ENCODE data around the gene COL2A1. TPM values are rescaled to one million over a fixed set of nuclear protein-coding genes. Genes with fewer than 3 reads are reported as not detected.

The COL2A1 gene
- total and polyA plus RNA-seq, 9 of the 15 experiments (the other 6 are each of a cell fraction or from before 2014, with no cell fraction given), result 0.46 TPM; not detected in 8

DNA sequence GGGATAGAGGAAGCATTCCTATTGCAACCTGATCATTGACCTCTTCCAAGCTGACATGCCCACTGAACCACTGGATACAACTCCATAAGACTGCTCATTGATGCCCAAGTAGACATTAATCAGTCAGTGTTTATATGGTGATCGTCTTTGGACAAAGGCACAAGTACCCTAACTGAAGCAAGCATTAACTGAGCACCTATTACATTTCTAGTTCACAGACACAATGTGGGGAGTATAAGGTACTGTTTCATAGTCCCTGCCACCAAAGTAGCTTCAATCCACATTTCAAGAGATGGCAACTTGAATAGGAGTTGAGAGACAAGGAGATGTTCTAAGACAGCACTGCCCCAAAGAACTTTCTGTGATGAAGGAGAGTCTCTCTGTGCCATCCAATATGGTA lies 10.9 kb upstream of the COL2A1 start:
- H3K27me3 ChIP-seq (ENCODE audit: control insufficient read depth in 2 of 2, insufficient read depth in 2 of 2, low read length in 2 of 2), result peaks cover 60 to 67% of the 10 kb centered on the region in 2 experiments
- no peak overlapping the region for H3K4me2 ChIP-seq (ENCODE audit: insufficient read depth, low read length)
- no peaks in the 10 kb centered on the region for H3K79me2 ChIP-seq (ENCODE audit: control insufficient read depth, insufficient read depth, low read length)
- no peaks in the 10 kb centered on the region for H3K36me3 ChIP-seq (ENCODE audit: control insufficient read depth, insufficient read depth, low read length)
- FAIRE-seq, result no peak
- peak; percentile 13 for TF ChIP-seq RBM25 (IDR thresholded peaks at IDR 0.05; ENCODE audit: low read depth, low read length, severe bottlenecking)
- TF ChIP-seq WHSC1 (IDR thresholded peaks at IDR 0.05; ENCODE audit: low read length), result no peak
- in situ Hi-C loops (cut with MboI) (no loop called here), intact Hi-C loops (cut with micrococcal nuclease) (no loop called here)
- no peak overlapping the region for H3K4me3 ChIP-seq
- no peaks in the 10 kb centered on the region for H3K9me1 ChIP-seq (ENCODE audit: control insufficient read depth, insufficient read depth, low read length)
- no peak overlapping the region for H3K9ac ChIP-seq (ENCODE audit: insufficient read depth in 1 of 2, low read depth in 2 of 2, low read length in 2 of 2)
- WGBS (ENCODE audit: insufficient coverage, low coverage, missing lambda C conversion rate), result 0% methylated on average over 1 of the region's 1 CpG
- no peak overlapping the region for H3K27ac ChIP-seq (ENCODE audit: extremely low read depth, low read depth, low read length)
- no TSS peak for BruUV-seq (replicated peaks)
- ChIA-PET CTCF (ENCODE audit: low intra/inter-chr PET ratio) (no interaction called here), POLR2A (interaction anchor here (0.8 to 1.8 kb wide), 4 partner anchors 9 to 104 kb away, joined by 3 to 6 read pairs (median 4); partner anchors contain the start of gene PFKM)
- H2AFZ ChIP-seq (ENCODE audit: low read depth, low read length), result no peak overlapping the region
- no peaks in the 10 kb centered on the region for H3K4me1 ChIP-seq (replicated peaks in 1 of 2; ENCODE audit: control insufficient read depth in 2 of 2, insufficient read depth in 2 of 2, low read length in 2 of 2)
- no peaks in the 10 kb centered on the region; the same call in 1 of the 2 replicates for H4K20me1 ChIP-seq (replicated peaks; ENCODE audit: control insufficient read depth, insufficient read depth, low read length)
- no peaks in the 10 kb centered on the region for H3K9me3 ChIP-seq (replicated peaks; ENCODE audit: control insufficient read depth, insufficient read depth, low read depth, low read length)
- DNase-seq (ENCODE audit: extremely low read depth in 1 of 4, low spot score in 3 of 4), result no peak
- ATAC-seq, result no peak

DNA sequence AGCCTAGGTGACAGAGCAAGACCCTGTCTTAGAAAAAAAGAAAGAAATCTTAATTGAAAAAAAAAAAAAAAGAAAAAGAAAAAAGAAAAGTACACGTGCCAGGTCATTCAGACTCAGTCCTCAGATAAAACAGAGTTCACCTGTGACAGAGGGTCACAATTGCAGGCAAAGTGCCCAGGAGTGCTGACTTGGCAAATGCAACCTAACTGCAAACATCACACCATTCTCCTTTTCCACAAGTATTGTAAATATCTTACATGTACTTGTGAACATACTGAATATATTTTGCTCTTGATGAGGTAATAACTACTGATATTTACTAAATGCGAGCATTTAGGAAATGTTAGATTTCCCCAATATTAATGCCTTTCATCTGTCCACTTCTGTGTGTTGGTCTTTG lies 9.0 kb upstream of the COL2A1 start:
- no peak for TF ChIP-seq PTRF (tag; IDR thresholded peaks at IDR 0.05)
- no peak for TF ChIP-seq ZBTB12 (CRISPR knock-in tag; IDR thresholded peaks at IDR 0.05)
- TF ChIP-seq ASH1L (IDR thresholded peaks at IDR 0.05; ENCODE audit: borderline replicate concordance, low read depth, partially characterized antibody), result no peak
- peak; percentile 93 for TF ChIP-seq ZNF316 (IDR thresholded peaks at IDR 0.05)
- peak; percentile 85 for TF ChIP-seq C11orf30 (IDR thresholded peaks at IDR 0.05; ENCODE audit: low read depth)
- TF ChIP-seq MAFK (IDR thresholded peaks at IDR 0.05; ENCODE audit: low read length), result peak; percentile 86
- peak; percentile 85 for TF ChIP-seq MAFG (tag; conservative IDR thresholded peaks at IDR 0.05)
- TF ChIP-seq MAFF (IDR thresholded peaks at IDR 0.05; ENCODE audit: low read length), result peak; percentile 81
- TF ChIP-seq TCF3 (CRISPR knock-in tag; IDR thresholded peaks at IDR 0.05), result no peak
- H3K4me3 ChIP-seq, result no peak overlapping the region
- FAIRE-seq (no peak), ATAC-seq (no peak), DNase-seq (ENCODE audit: extremely low read depth in 1 of 4, low spot score in 3 of 4) (no peak)
- H3K36me3 ChIP-seq (ENCODE audit: control insufficient read depth, insufficient read depth, low read length), result no peaks in the 10 kb centered on the region
- no peaks in the 10 kb centered on the region for H3K9me1 ChIP-seq (ENCODE audit: control insufficient read depth, insufficient read depth, low read length)
- 0% methylated on average over 2 of the region's 2 CpGs for WGBS (ENCODE audit: insufficient coverage, low coverage, missing lambda C conversion rate)
- in situ Hi-C loops (cut with MboI), result no loop called here
- no peak overlapping the region for H3K27ac ChIP-seq (ENCODE audit: extremely low read depth, low read depth, low read length)
- peaks cover 66 to 67% of the 10 kb centered on the region in 2 experiments for H3K27me3 ChIP-seq (ENCODE audit: control insufficient read depth in 2 of 2, insufficient read depth in 2 of 2, low read length in 2 of 2)
- BruUV-seq (replicated peaks), result no TSS peak
- CTCF ChIA-PET (ENCODE audit: low intra/inter-chr PET ratio), result interaction anchor here (0.7 kb wide), 2 partner anchors 23 to 499 kb away, joined by 3 to 6 read pairs; no protein-coding TSS in a partner anchor
- H4K20me1 ChIP-seq (replicated peaks; ENCODE audit: control insufficient read depth, insufficient read depth, low read length), result no peaks in the 10 kb centered on the region; the same call in 1 of the 2 replicates
- no peaks in the 10 kb centered on the region for H3K4me1 ChIP-seq (replicated peaks in 1 of 2; ENCODE audit: control insufficient read depth in 2 of 2, insufficient read depth in 2 of 2, low read length in 2 of 2)
- H3K4me2 ChIP-seq (ENCODE audit: insufficient read depth, low read length), result no peak overlapping the region
- no peak overlapping the region for H2AFZ ChIP-seq (ENCODE audit: low read depth, low read length)
- intact Hi-C loops (cut with micrococcal nuclease), result loop anchor here (5.0 kb wide), 1 partner anchor 51 kb away; the partner anchor contains the start of gene TMEM106C
- H3K79me2 ChIP-seq (ENCODE audit: control insufficient read depth, insufficient read depth, low read length), result no peaks in the 10 kb centered on the region
- POLR2A ChIA-PET, result interaction anchor here (0.6 kb wide), 1 partner anchor 21 kb away, joined by 3 read pairs; no protein-coding TSS in a partner anchor
- H3K9me3 ChIP-seq (replicated peaks; ENCODE audit: control insufficient read depth, insufficient read depth, low read depth, low read length), result no peaks in the 10 kb centered on the region
- H3K9ac ChIP-seq (ENCODE audit: insufficient read depth in 1 of 2, low read depth in 2 of 2, low read length in 2 of 2), result no peak overlapping the region
